Measurements from ENCODE around the gene B3GALT5.

The B3GALT5 gene

DNA sequence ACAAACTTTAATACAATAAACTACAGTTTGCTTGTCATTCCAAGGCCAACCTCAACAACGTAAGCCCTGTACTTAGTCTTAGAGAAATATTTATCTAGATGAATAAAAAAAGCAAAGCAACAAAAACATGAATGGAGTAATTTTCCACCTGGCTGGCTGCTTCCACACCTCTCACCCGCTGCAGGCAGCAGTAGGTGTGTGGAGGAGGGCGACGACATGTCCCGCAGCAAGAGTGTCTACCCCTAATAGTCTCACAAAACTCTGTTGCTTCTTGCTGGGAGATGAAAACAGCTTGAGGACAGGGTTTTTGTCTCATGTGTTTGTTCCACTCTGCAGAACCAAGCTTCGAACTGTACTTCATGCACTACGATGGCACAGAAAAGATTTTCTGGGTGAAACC lies 83.5 kb downstream of the B3GALT5 start:
- H3K4me1 ChIP-seq (ENCODE audit: control insufficient read depth, insufficient read depth, low read length, unreplicated experiment): no peaks in the 10 kb centered on the region
- H3K27ac ChIP-seq (ENCODE audit: low read depth, low read length): no peak overlapping the region
- no peaks in the 10 kb centered on the region for H3K27me3 ChIP-seq (ENCODE audit: insufficient read depth, low read length)
- H3K36me3 ChIP-seq (ENCODE audit: insufficient read depth, low read length): no peaks in the 10 kb centered on the region
- H3K79me2 ChIP-seq (ENCODE audit: control insufficient read depth, insufficient read depth, low read length, unreplicated experiment): no peaks in the 10 kb centered on the region
- no peak overlapping the region for H2AFZ ChIP-seq (ENCODE audit: low read length, unreplicated experiment)
- H3K4me3 ChIP-seq (ENCODE audit: low read depth, low read length): no peak overlapping the region

DNA sequence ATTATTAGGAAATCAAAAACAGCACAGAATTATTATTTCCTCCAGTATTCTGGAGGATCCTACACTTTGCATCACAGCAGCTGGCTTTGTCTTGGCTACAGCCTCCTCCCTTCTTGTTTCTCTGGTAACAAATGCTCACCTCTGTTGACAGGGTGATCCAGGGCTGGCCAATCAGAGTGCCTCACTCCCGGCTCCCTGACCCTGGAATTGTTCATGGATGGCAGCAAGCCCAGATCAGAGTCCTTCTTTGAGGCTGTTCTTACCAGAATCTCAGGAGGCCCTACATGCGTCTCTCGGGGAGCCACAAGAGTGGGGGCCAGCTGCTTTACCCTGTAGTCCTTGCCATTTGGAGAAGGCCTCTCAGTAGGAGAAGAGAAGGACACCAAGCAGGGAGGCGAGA lies 83.9 kb downstream of the B3GALT5 start:
- no peak overlapping the region for H3K27ac ChIP-seq (ENCODE audit: low read depth, low read length)

DNA sequence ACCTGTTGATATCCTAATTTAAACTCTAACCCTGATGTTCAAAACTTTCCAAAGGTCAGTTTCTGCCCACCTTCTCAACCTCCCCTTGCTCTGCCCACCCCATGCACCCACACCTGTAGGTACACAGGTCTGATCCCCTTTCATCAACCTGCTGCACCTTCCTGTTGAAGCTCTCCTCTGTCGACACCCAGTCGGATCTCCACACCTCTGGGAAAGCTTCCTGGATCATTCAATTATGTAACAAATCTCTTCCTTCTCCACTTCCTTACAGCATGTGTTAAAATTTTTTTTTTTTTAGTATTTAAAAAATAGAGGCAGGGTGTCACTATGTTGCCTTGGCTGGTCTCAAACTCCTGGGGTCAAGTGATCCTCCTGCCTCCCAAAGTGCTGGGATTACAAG lies 87.6 kb downstream of the B3GALT5 start:
- H3K4me3 ChIP-seq (ENCODE audit: low read depth, low read length): no peak overlapping the region
- no peak overlapping the region for H2AFZ ChIP-seq (ENCODE audit: low read length, unreplicated experiment)

More for the DNA sequence above, 83.9 kb downstream of the B3GALT5 start:
- Histone ChIP-seq H2AFZ (ENCODE audit: low read length, unreplicated experiment) (no peak overlapping the region), H3K4me1 (ENCODE audit: control insufficient read depth, insufficient read depth, low read length, unreplicated experiment) (no peaks in the 10 kb centered on the region), H3K36me3 (ENCODE audit: insufficient read depth, low read length) (no peaks in the 10 kb centered on the region), H3K4me3 (ENCODE audit: low read depth, low read length) (no peak overlapping the region), H3K79me2 (ENCODE audit: control insufficient read depth, insufficient read depth, low read length, unreplicated experiment) (no peaks in the 10 kb centered on the region), H3K27me3 (ENCODE audit: insufficient read depth, low read length) (no peaks in the 10 kb centered on the region)

DNA sequence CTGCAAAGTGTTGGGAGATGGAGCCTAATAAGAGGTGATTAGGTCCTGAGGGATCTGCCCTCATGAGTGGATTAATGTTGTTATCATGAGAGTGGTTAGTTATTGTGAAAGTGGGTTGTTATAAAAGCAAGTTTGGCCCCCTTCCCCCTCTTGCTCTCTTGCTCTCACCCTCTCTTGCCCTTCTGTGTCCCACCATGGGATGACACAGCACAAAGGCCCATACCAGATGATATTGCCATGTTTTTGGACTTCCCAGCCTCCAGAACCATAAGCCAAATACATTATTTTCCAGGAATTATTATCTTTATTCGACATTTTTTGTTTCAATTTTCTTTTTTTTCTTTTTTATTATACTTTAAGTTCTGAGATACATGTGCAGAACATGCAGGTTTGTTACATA lies 90.8 kb downstream of the B3GALT5 start:
- Histone ChIP-seq H3K4me1 (ENCODE audit: control insufficient read depth, insufficient read depth, low read length, unreplicated experiment) (no peaks in the 10 kb centered on the region), H3K79me2 (ENCODE audit: control insufficient read depth, insufficient read depth, low read length, unreplicated experiment) (no peaks in the 10 kb centered on the region), H3K4me3 (ENCODE audit: low read depth, low read length) (no peak overlapping the region), H3K27ac (ENCODE audit: low read depth, low read length) (no peak overlapping the region), H2AFZ (ENCODE audit: low read length, unreplicated experiment) (no peak overlapping the region), H3K36me3 (ENCODE audit: insufficient read depth, low read length) (no peaks in the 10 kb centered on the region), H3K27me3 (ENCODE audit: insufficient read depth, low read length) (no peaks in the 10 kb centered on the region)

More for the DNA sequence above, 87.6 kb downstream of the B3GALT5 start:
- Histone ChIP-seq H3K4me1 (ENCODE audit: control insufficient read depth, insufficient read depth, low read length, unreplicated experiment) (no peaks in the 10 kb centered on the region), H3K27me3 (ENCODE audit: insufficient read depth, low read length) (no peaks in the 10 kb centered on the region), H3K79me2 (ENCODE audit: control insufficient read depth, insufficient read depth, low read length, unreplicated experiment) (no peaks in the 10 kb centered on the region), H3K36me3 (ENCODE audit: insufficient read depth, low read length) (no peaks in the 10 kb centered on the region), H3K27ac (ENCODE audit: low read depth, low read length) (no peak overlapping the region)

DNA sequence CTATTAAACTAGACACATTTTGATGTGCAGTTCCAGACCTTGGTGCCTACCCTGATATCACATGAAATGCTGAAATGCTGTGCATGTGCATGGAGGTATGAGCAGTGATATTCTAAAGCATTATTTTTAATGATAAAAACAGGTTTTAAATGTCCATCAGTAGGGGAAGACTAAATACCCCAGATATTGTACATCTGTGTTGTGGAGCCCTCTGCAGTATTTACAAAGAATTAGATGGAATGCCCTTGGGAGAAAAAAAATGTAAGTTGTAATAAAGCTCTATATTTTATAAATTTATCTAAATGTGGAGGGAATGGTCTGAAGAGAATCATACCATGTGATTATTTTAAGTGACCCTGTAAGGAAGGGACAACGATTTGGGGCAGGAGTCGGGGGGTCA lies 93.1 kb downstream of the B3GALT5 start:
- H3K4me1 ChIP-seq (ENCODE audit: control insufficient read depth, insufficient read depth, low read length, unreplicated experiment): no peaks in the 10 kb centered on the region
- H3K27ac ChIP-seq (ENCODE audit: low read depth, low read length): no peak overlapping the region

DNA sequence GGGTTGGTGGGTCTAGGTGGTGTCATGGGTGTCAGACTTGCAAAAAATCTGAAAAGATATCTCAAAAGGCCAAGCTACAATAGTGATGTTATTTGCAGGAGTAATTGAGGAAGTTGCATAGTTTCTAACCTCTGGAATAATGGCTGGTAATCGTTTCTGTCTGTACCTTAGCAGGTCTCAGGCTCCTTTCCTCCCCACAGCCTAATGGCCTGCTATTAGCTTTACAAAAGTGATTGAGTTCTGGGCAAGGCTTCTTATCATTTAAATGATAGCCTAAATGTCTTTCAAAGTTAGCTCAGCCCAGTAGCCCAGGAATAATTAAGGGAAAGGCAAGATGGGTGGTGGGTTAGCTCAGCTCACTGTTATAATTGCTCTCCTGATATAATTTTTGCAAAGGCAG lies 94.6 kb downstream of the B3GALT5 start:
- H3K27me3 ChIP-seq (ENCODE audit: insufficient read depth, low read length): no peaks in the 10 kb centered on the region
- H2AFZ ChIP-seq (ENCODE audit: low read length, unreplicated experiment): no peak overlapping the region
- H3K4me1 ChIP-seq (ENCODE audit: control insufficient read depth, insufficient read depth, low read length, unreplicated experiment): no peaks in the 10 kb centered on the region
- no peak overlapping the region for H3K27ac ChIP-seq (ENCODE audit: low read depth, low read length)
- H3K4me3 ChIP-seq (ENCODE audit: low read depth, low read length): no peak overlapping the region
- no peaks in the 10 kb centered on the region for H3K79me2 ChIP-seq (ENCODE audit: control insufficient read depth, insufficient read depth, low read length, unreplicated experiment)
- no peaks in the 10 kb centered on the region for H3K36me3 ChIP-seq (ENCODE audit: insufficient read depth, low read length)

More for the DNA sequence above, 93.1 kb downstream of the B3GALT5 start:
- no peaks in the 10 kb centered on the region for H3K36me3 ChIP-seq (ENCODE audit: insufficient read depth, low read length)
- no peaks in the 10 kb centered on the region for H3K27me3 ChIP-seq (ENCODE audit: insufficient read depth, low read length)
- H2AFZ ChIP-seq (ENCODE audit: low read length, unreplicated experiment): no peak overlapping the region
- H3K79me2 ChIP-seq (ENCODE audit: control insufficient read depth, insufficient read depth, low read length, unreplicated experiment): no peaks in the 10 kb centered on the region
- H3K4me3 ChIP-seq (ENCODE audit: low read depth, low read length): no peak overlapping the region

DNA sequence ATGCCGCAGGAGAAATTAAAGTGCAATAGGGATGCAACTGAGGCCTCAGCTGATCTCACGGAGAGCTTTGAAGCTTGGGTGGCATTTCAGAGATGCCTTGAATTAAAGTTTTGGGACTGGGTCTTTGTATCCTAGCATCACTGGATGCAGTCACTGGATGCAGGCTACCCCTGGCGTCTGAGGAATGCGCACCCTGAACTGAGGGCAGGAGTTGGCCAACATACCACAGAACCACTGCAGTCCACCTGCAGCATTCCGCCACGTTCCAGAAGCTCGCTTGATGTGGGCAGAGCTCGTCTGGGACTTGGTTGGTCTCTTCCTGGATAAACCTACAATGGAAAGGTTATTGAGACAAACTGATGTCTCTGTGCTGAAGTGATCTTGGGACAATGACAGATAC lies 98.1 kb downstream of the B3GALT5 start:
- Histone ChIP-seq H3K4me3 (ENCODE audit: low read depth, low read length) (no peak overlapping the region), H3K27ac (ENCODE audit: low read depth, low read length) (no peak overlapping the region), H3K27me3 (ENCODE audit: insufficient read depth, low read length) (no peaks in the 10 kb centered on the region), H2AFZ (ENCODE audit: low read length, unreplicated experiment) (no peak overlapping the region), H3K36me3 (ENCODE audit: insufficient read depth, low read length) (no peaks in the 10 kb centered on the region), H3K4me1 (ENCODE audit: control insufficient read depth, insufficient read depth, low read length, unreplicated experiment) (no peaks in the 10 kb centered on the region), H3K79me2 (ENCODE audit: control insufficient read depth, insufficient read depth, low read length, unreplicated experiment) (no peaks in the 10 kb centered on the region)

DNA sequence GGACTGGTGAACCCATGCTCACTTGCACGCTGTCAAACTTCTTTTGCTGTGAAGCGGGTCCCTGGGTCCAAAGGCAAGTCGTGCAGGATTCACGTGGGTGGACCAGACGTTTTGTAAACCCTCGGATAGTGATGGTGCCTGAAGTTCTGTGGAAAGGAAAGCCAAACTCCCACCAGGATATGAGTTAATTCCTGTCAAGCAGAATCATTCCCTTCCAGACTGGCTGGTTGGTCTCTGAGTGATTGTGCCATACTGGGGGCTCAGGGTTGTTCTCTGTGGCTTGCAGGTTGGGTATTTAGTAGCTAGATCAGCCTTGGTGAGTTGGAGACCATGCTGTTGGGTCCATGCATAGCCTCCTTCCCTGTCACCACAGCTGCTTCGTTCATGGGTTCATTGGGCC lies 99.5 kb downstream of the B3GALT5 start:
- no peaks in the 10 kb centered on the region for H3K4me1 ChIP-seq (ENCODE audit: control insufficient read depth, insufficient read depth, low read length, unreplicated experiment)
- no peaks in the 10 kb centered on the region for H3K79me2 ChIP-seq (ENCODE audit: control insufficient read depth, insufficient read depth, low read length, unreplicated experiment)
- H3K36me3 ChIP-seq (ENCODE audit: insufficient read depth, low read length): no peaks in the 10 kb centered on the region
- no peaks in the 10 kb centered on the region for H3K27me3 ChIP-seq (ENCODE audit: insufficient read depth, low read length)
- H2AFZ ChIP-seq (ENCODE audit: low read length, unreplicated experiment): no peak overlapping the region
- no peak overlapping the region for H3K4me3 ChIP-seq (ENCODE audit: low read depth, low read length)
- H3K27ac ChIP-seq (ENCODE audit: low read depth, low read length): no peak overlapping the region

DNA sequence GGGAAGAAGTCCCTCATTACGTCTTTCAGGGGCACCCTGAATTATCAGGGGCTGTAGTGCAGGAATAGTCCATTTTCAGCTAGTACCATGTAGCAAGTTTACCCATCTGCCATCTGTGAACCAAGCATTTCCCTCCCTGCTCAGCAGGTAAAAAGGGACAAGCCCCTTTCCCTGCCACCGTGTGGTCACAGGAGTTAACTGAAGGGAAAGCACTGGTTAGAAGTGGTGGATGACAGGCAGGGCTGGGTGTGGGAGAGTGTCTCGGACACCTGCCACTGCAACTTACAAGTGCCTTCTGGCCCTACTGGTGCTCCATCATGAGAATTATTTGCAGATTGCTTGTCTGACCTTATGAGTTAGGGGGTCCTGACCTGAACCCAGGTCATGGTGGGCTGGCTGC lies 100.2 kb downstream of the B3GALT5 start:
- Histone ChIP-seq H3K4me3 (ENCODE audit: low read depth, low read length) (no peak overlapping the region), H3K79me2 (ENCODE audit: control insufficient read depth, insufficient read depth, low read length, unreplicated experiment) (no peaks in the 10 kb centered on the region), H3K27ac (ENCODE audit: low read depth, low read length) (no peak overlapping the region)

DNA sequence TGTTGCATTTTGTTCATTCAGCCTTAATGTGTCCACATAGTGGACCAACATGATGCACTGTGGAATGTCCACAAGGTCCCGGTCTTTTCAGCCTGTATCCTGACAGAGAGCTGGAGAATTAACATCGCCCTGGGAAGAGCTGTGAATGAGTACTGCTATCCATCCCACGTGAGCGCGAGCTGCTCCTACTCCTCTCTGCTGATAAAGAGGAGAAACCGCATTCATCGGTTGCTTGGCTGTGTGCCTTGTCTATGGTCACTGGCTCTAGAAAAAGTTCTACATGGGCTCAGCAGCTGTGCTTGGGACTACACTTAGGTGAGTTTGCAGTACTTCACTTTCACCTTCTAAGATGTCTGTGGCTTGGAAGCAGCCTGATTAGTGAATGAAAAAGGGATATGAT lies 101.2 kb downstream of the B3GALT5 start:
- H3K79me2 ChIP-seq (ENCODE audit: control insufficient read depth, insufficient read depth, low read length, unreplicated experiment): no peaks in the 10 kb centered on the region
- H3K27me3 ChIP-seq (ENCODE audit: insufficient read depth, low read length): no peaks in the 10 kb centered on the region
- H2AFZ ChIP-seq (ENCODE audit: low read length, unreplicated experiment): no peak overlapping the region
- H3K27ac ChIP-seq (ENCODE audit: low read depth, low read length): no peak overlapping the region
- H3K4me1 ChIP-seq (ENCODE audit: control insufficient read depth, insufficient read depth, low read length, unreplicated experiment): no peaks in the 10 kb centered on the region
- no peak overlapping the region for H3K4me3 ChIP-seq (ENCODE audit: low read depth, low read length)
- no peaks in the 10 kb centered on the region for H3K36me3 ChIP-seq (ENCODE audit: insufficient read depth, low read length)

More for the DNA sequence above, 100.2 kb downstream of the B3GALT5 start:
- Histone ChIP-seq H3K36me3 (ENCODE audit: insufficient read depth, low read length) (no peaks in the 10 kb centered on the region), H3K4me1 (ENCODE audit: control insufficient read depth, insufficient read depth, low read length, unreplicated experiment) (no peaks in the 10 kb centered on the region), H3K27me3 (ENCODE audit: insufficient read depth, low read length) (no peaks in the 10 kb centered on the region), H2AFZ (ENCODE audit: low read length, unreplicated experiment) (no peak overlapping the region)

DNA sequence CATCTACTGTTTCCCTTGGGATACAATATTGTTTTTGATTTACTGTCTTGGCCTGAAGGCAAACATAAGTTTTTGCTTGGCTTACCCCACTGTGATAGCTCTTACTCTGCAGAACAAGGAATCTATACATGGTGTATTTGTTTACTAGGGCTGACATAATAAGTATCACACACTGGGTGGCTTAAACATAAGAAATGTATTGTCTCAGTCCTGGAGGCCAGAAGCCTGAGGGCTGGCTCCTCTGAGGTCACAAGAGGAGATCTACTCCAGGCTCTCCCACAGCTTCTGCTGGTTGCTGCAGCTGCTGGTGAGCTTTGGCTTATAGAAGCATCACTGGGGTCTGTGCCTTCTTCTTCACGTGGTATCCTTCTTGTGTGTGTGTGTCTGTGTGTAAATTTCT lies 101.6 kb downstream of the B3GALT5 start:
- Histone ChIP-seq H3K79me2 (ENCODE audit: control insufficient read depth, insufficient read depth, low read length, unreplicated experiment) (no peaks in the 10 kb centered on the region), H3K27ac (ENCODE audit: low read depth, low read length) (no peak overlapping the region), H2AFZ (ENCODE audit: low read length, unreplicated experiment) (no peak overlapping the region), H3K4me1 (ENCODE audit: control insufficient read depth, insufficient read depth, low read length, unreplicated experiment) (no peaks in the 10 kb centered on the region), H3K4me3 (ENCODE audit: low read depth, low read length) (no peak overlapping the region), H3K27me3 (ENCODE audit: insufficient read depth, low read length) (no peaks in the 10 kb centered on the region), H3K36me3 (ENCODE audit: insufficient read depth, low read length) (no peaks in the 10 kb centered on the region)
